Measurements from ENCODE around the gene PATL1.

GRCh38 chr11:59706518-59707285 is 37.9 kb upstream of the PATL1 start:
- TF ChIP-seq CTCF (IDR thresholded peaks at IDR 0.05): no peak
- peak; percentile 98 for TF ChIP-seq TEAD4 (IDR thresholded peaks at IDR 0.05; ENCODE audit: borderline replicate concordance, insufficient read depth)
- TF ChIP-seq, protein P1, sequence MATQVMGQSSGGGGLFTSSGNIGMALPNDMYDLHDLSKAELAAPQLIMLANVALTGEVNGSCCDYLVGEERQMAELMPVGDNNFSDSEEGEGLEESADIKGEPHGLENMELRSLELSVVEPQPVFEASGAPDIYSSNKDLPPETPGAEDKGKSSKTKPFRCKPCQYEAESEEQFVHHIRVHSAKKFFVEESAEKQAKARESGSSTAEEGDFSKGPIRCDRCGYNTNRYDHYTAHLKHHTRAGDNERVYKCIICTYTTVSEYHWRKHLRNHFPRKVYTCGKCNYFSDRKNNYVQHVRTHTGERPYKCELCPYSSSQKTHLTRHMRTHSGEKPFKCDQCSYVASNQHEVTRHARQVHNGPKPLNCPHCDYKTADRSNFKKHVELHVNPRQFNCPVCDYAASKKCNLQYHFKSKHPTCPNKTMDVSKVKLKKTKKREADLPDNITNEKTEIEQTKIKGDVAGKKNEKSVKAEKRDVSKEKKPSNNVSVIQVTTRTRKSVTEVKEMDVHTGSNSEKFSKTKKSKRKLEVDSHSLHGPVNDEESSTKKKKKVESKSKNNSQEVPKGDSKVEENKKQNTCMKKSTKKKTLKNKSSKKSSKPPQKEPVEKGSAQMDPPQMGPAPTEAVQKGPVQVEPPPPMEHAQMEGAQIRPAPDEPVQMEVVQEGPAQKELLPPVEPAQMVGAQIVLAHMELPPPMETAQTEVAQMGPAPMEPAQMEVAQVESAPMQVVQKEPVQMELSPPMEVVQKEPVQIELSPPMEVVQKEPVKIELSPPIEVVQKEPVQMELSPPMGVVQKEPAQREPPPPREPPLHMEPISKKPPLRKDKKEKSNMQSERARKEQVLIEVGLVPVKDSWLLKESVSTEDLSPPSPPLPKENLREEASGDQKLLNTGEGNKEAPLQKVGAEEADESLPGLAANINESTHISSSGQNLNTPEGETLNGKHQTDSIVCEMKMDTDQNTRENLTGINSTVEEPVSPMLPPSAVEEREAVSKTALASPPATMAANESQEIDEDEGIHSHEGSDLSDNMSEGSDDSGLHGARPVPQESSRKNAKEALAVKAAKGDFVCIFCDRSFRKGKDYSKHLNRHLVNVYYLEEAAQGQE (IDR thresholded peaks at IDR 0.05; ENCODE audit: low read depth, low read length): no peak
- peak in 1 of 2 experiments; percentile 96; a peak in 2 of 4 replicates for TF ChIP-seq EP300 (IDR thresholded peaks at IDR 0.05; ENCODE audit: borderline replicate concordance in 1 of 2, low read depth in 1 of 2, low read length in 1 of 2)
- TF ChIP-seq GATA2 (CRISPR knock-in tag; IDR thresholded peaks at IDR 0.05): no peak

Measured in SK-N-SH (cell line).